SU-DHL-6 (cell line): ENCODE results near the gene CNDP1.
A peak's percentile ranks its signal among the peaks of the same experiment; 100 is the strongest.

ENCODE experiments used
- H2AFZ ChIP-seq: fragments of 200-600 bp; sonication (generic); 2 replicates; pipeline ENCODE4 v1.6.1; 2014; ENCODE audit warnings: low read depth, mild to moderate bottlenecking, moderate library complexity, mixed read lengths, antibody characterized with exemption, low read length; ENCODE audit not compliant: severe bottlenecking
- H3F3A ChIP-seq: fragments of 200-600 bp; shearing (Covaris generic); 2 replicates; pipeline ENCODE4 v1.6.0; 2016; ENCODE audit warnings: antibody characterized with exemption, mild to moderate bottlenecking; ENCODE audit not compliant: insufficient read depth
- H3K27ac ChIP-seq: fragments of 200-600 bp; sonication (generic); 2 replicates; pipeline ENCODE4 v1.5.1; 2016; ENCODE audit warnings: low read depth, mild to moderate bottlenecking, low read length, moderate library complexity, mixed read lengths
- H3K27me3 ChIP-seq: fragments of 200-600 bp; sonication (generic), shearing (Covaris generic); 2 replicates; pipeline ENCODE4 v1.6.0; 2014; ENCODE audit warnings: mild to moderate bottlenecking, low read length
- H3K36me3 ChIP-seq: fragments of 200-600 bp; sonication (generic); 2 replicates; pipeline ENCODE4 v1.6.1; 2014; ENCODE audit warnings: mild to moderate bottlenecking, low read length, mixed read lengths
- H3K4me2 ChIP-seq: fragments of 300-600, 200-600 bp; shearing (Covaris generic), sonication (generic); 2 replicates; pipeline ENCODE4 v1.6.0; 2014; ENCODE audit warnings: low read length, low read depth, mild to moderate bottlenecking; ENCODE audit not compliant: poor library complexity, severe bottlenecking
- H3K4me3 ChIP-seq: fragments of 200-600 bp; sonication (generic); 2 replicates; pipeline ENCODE4 v1.5.1; 2014; ENCODE audit warnings: antibody characterized with exemption, low read length, mild to moderate bottlenecking, mixed read lengths; ENCODE audit not compliant: insufficient read depth, poor library complexity, severe bottlenecking
- H3K79me2 ChIP-seq: fragments of 200-600 bp; sonication (generic); 2 replicates; pipeline ENCODE4 v1.6.1; 2014; ENCODE audit warnings: mild to moderate bottlenecking, low read length, moderate library complexity; ENCODE audit not compliant: insufficient read depth
- H3K9ac ChIP-seq: fragments of 200-600 bp; sonication (generic); 2 replicates; pipeline ENCODE4 v1.7.0; 2014; ENCODE audit warnings: mild to moderate bottlenecking, low read length
- H3K9me2 ChIP-seq: fragments of 200-600 bp; sonication (generic); replicated peaks from 2 replicates; pipeline ENCODE4 v1.6.1; 2014; ENCODE audit warnings: low read length; ENCODE audit not compliant: insufficient read depth
- H3K9me3 ChIP-seq: fragments of 200-600 bp; sonication (generic); 2 replicates; pipeline ENCODE4 v1.6.1; 2014; ENCODE audit warnings: low read length, mixed read lengths; ENCODE audit not compliant: insufficient read depth
- H4K20me1 ChIP-seq: fragments of 200-600 bp; sonication (generic); 2 replicates; pipeline ENCODE4 v1.6.1; 2014; ENCODE audit warnings: low read depth, mild to moderate bottlenecking, antibody characterized with exemption, low read length, moderate library complexity, mixed read lengths
- CTCF ChIP-seq: fragments of 200-600 bp; sonication (generic); IDR thresholded peaks from one replicate; pipeline ENCODE4 v1.5.1; 2017; ENCODE audit warnings: antibody characterized with exemption, mild to moderate bottlenecking, low read length, moderate library complexity; ENCODE audit not compliant: insufficient read depth, poor library complexity, severe bottlenecking
- EZH2phosphoT487 ChIP-seq: fragments of 200-600 bp; sonication (generic), shearing (Covaris generic); conservative IDR thresholded peaks from 2 replicates; pipeline ENCODE4 v1.6.1; 2018; ENCODE audit warnings: mild to moderate bottlenecking, antibody characterized with exemption, low read length, moderate library complexity, mixed read lengths

The CNDP1 gene

GRCh38 chr18:74501386-74501785, 32.9 kb upstream of the CNDP1 start:
- Histone ChIP-seq H3K27me3 (no peaks in the 10 kb centered on the region), H4K20me1 (0 out of 2 replicates have a peak, but pooled peaks cover 5% of the 10 kb centered on the region), H3K36me3 (peaks cover 26% of the 10 kb centered on the region), H3K27ac (peak overlapping the region; percentile 83), H3K4me2 (peak overlapping the region; percentile 99), H3K4me3 (peak overlapping the region; percentile 74), H3K79me2 (peaks cover 47% of the 10 kb centered on the region), H3F3A (peaks cover 32% of the 10 kb centered on the region), H3K9me3 (no peaks in the 10 kb centered on the region), H3K9ac (peak overlapping the region; percentile 62), H2AFZ (no peak overlapping the region), H3K9me2 (no peaks in the 10 kb centered on the region)
- TF ChIP-seq EZH2phosphoT487 (no peak), CTCF (no peak)

DNA sequence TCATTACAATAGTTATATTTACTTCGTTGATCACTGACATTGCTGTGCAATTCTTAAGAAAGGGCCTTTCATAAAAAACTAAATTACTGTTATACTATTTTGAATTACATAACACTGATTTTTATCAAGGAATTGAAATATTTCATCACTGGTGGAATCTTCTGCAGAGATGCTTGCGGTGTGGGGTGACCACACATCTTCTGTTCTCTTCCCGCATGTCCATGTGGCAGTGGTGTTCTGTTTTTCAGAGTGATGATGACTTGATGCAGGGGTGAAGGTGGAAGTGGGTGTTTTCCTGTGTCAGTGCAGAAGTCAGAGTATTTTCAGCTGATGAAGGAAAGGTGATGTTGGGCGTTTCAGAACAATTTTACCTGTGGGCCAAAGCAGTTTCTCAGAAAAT, 31.2 kb upstream of the CNDP1 start:
- H3K9me3 ChIP-seq, result no peaks in the 10 kb centered on the region
- no peaks in the 10 kb centered on the region for H3K27me3 ChIP-seq
- no peak overlapping the region for H3K9ac ChIP-seq
- no peak overlapping the region for H2AFZ ChIP-seq
- H3K36me3 ChIP-seq, result peaks cover 29% of the 10 kb centered on the region
- H4K20me1 ChIP-seq, result 0 out of 2 replicates have a peak, but pooled peaks cover 5% of the 10 kb centered on the region
- no peak overlapping the region for H3K27ac ChIP-seq
- TF ChIP-seq EZH2phosphoT487 (no peak), CTCF (no peak)
- no peak overlapping the region for H3K4me3 ChIP-seq
- peaks cover 30% of the 10 kb centered on the region for H3K79me2 ChIP-seq
- no peaks in the 10 kb centered on the region for H3K9me2 ChIP-seq
- peaks cover 20% of the 10 kb centered on the region for H3F3A ChIP-seq
- H3K4me2 ChIP-seq, result no peak overlapping the region

- H3K9ac ChIP-seq, result no peak overlapping the region
- no peaks in the 10 kb centered on the region for H3K9me3 ChIP-seq
- no peaks in the 10 kb centered on the region for H3K9me2 ChIP-seq
- peaks cover 17% of the 10 kb centered on the region; the same call in 1 of the 2 replicates for H3K79me2 ChIP-seq
- H4K20me1 ChIP-seq, result 0 out of 2 replicates have a peak, but pooled peaks cover 5% of the 10 kb centered on the region
- H3K36me3 ChIP-seq, result peaks cover 29% of the 10 kb centered on the region
- no peak overlapping the region for H3K4me2 ChIP-seq
- H3F3A ChIP-seq, result no peaks in the 10 kb centered on the region
- H3K27ac ChIP-seq, result no peak overlapping the region
- H3K4me3 ChIP-seq, result no peak overlapping the region
- H3K27me3 ChIP-seq, result no peaks in the 10 kb centered on the region
- no peak overlapping the region for H2AFZ ChIP-seq
- TF ChIP-seq EZH2phosphoT487 (no peak), CTCF (no peak)
These were observed 28.5 kb upstream of the CNDP1 start for GRCh38 chr18:74505776-74506175.
